ENCODE results near the gene ZNF346. TPM values are rescaled to one million over a fixed set of nuclear protein-coding genes. Genes with fewer than 3 reads are reported as not detected.
A peak's percentile ranks its signal among the peaks of the same experiment; 100 is the strongest.

ZNF346 gene
- total and polyA plus RNA-seq, 8 donors: 13.1 to 30.4 (median 26.7) TPM

GRCh38 chr5:177126771-177127170 is 104.3 kb downstream of the ZNF346 start:
- Histone ChIP-seq H3K4me3 (no peak overlapping the region), H3K9me3 (no peaks in the 10 kb centered on the region), H3K27ac (no peak overlapping the region), H3K36me3 (no peaks in the 10 kb centered on the region), H3K27me3 (no peaks in the 10 kb centered on the region), H3K4me1 (peaks cover 0 to 5% of the 10 kb centered on the region in 2 donors)
- ATAC-seq (no peak), DNase-seq (peak in 1 of 4 donors; percentile 1)
- TF ChIP-seq CTCF (IDR thresholded peaks at IDR 0.05): no peak
- intact Hi-C loops (cut with DNase I): no loop called here

- Histone ChIP-seq H3K27me3 (no peaks in the 10 kb centered on the region), H3K36me3 (no peaks in the 10 kb centered on the region), H3K9me3 (no peaks in the 10 kb centered on the region), H3K27ac (peak overlapping the region in 1 of 2 donors; percentile 28), H3K4me1 (peaks cover 0 to 15% of the 10 kb centered on the region in 2 donors), H3K4me3 (no peak overlapping the region)
- intact Hi-C loops (cut with DNase I): no loop called here
- no peak for TF ChIP-seq CTCF (IDR thresholded peaks at IDR 0.05)
- peak in 1 of 4 donors; percentile 24 for DNase-seq
- no peak for ATAC-seq
Observed at GRCh38 chr5:177128551-177128981, 106.1 kb downstream of the ZNF346 start.

GRCh38 chr5:177130211-177131018 is 107.9 kb downstream of the ZNF346 start:
- ATAC-seq: no peak
- Histone ChIP-seq H3K27ac (no peak overlapping the region), H3K9me3 (no peaks in the 10 kb centered on the region), H3K27me3 (no peaks in the 10 kb centered on the region), H3K4me3 (no peak overlapping the region), H3K36me3 (peaks cover 0 to 3% of the 10 kb centered on the region in 2 donors), H3K4me1 (peaks cover 8 to 25% of the 10 kb centered on the region in 2 donors)
- no peak for TF ChIP-seq CTCF (IDR thresholded peaks at IDR 0.05)
- DNase-seq: peak in 1 of 4 donors; percentile 17
- intact Hi-C loops (cut with DNase I): no loop called here

Other genes with a start within 250 kb of the ZNF346 start
- under 1 TPM in 1 of 2 donors, not detected in 1; 0.24 TPM for gene UNC5A, start 212.1 kb upstream of the ZNF346 start, total RNA-seq
- 1 to 10 TPM in 4 of 6 donors, under 1 TPM in 2; 0.61 to 1.6 (median 1.1) TPM for gene UNC5A, start 212.1 kb upstream of the ZNF346 start, polyA plus RNA-seq (ENCODE audit: insufficient read length in 6 of 6)
- gene HK3, start 123.3 kb upstream of the ZNF346 start, total RNA-seq: 10 to 100 TPM; 29.0 to 97.0 TPM
- gene HK3, start 123.3 kb upstream of the ZNF346 start, polyA plus RNA-seq (ENCODE audit: insufficient read length in 6 of 6): 1 to 10 TPM in 4 of 6 donors, under 1 TPM in 2; 0.54 to 1.7 (median 1.4) TPM
- 10 to 100 TPM; 22.4 to 36.4 TPM for gene UIMC1, start 15.9 kb upstream of the ZNF346 start, total RNA-seq
- gene UIMC1, start 15.9 kb upstream of the ZNF346 start, polyA plus RNA-seq (ENCODE audit: insufficient read length in 6 of 6): 10 to 100 TPM; 43.1 to 53.7 (median 44.8) TPM
- gene FGFR4, start 64.2 kb downstream of the ZNF346 start, total RNA-seq: 10 to 100 TPM; 14.8 to 99.9 TPM
- gene FGFR4, start 64.2 kb downstream of the ZNF346 start, polyA plus RNA-seq (ENCODE audit: insufficient read length in 6 of 6): 100 to 1,000 TPM; 169 to 325 (median 213) TPM
- 10 to 100 TPM; 71.2 to 79.7 TPM for gene NSD1, start 111.1 kb downstream of the ZNF346 start, total RNA-seq
- gene NSD1, start 111.1 kb downstream of the ZNF346 start, polyA plus RNA-seq (ENCODE audit: insufficient read length in 6 of 6): 10 to 100 TPM; 45.8 to 57.8 (median 51.3) TPM